K562 (cell line): Measurements from ENCODE around the gene LRRC25.

Experiments
- BRD4 ChIP-seq: fragments of 200-600 bp; sonication (generic); IDR thresholded peaks from 2 replicates; pipeline ENCODE4 v1.6.1; 2017; ENCODE audit warnings: inconsistent platforms
- CTCF ChIP-seq, 3 experiments: IDR thresholded peaks in 2 of 3; conservative IDR thresholded peaks in 1 of 3; 2 replicates each; pipeline ENCODE4 v1.5.1; 2011 to 2012; ENCODE audit warnings: low read length in 3 of 3, mild to moderate bottlenecking in 3 of 3, control low read depth in 2 of 3, improper control_type of control experiment in 1 of 3, inconsistent platforms in 1 of 3, low read depth in 1 of 3, mixed read lengths in 1 of 3, moderate library complexity in 1 of 3; ENCODE audit not compliant: insufficient read depth in 2 of 3
- HDAC6 ChIP-seq: IDR thresholded peaks from 2 replicates; pipeline ENCODE4 v1.6.1; 2012; ENCODE audit warnings: low read depth, mild to moderate bottlenecking, control low read depth, inconsistent platforms, low read length, moderate library complexity
- HDAC8 ChIP-seq: fragments of 450-650 bp; IDR thresholded peaks from 2 replicates; pipeline ENCODE4 v1.6.1; 2016; ENCODE audit warnings: mild to moderate bottlenecking, missing genetic modification characterization, moderate library complexity, missing compliant biosample characterization
- SMC3 ChIP-seq: conservative IDR thresholded peaks from 2 replicates; pipeline ENCODE4 v1.6.1; 2011; ENCODE audit warnings: low read depth, low read length, improper control_type of control experiment; ENCODE audit not compliant: insufficient read depth
- TF ChIP-seq, protein P1 (sequence below), 2 experiments: fragments of 450-650 bp in 1 of 2; sonication (generic) in 1 of 2; formaldehyde crosslinking; conservative IDR thresholded peaks; 2 replicates each; pipeline versions ENCODE4 v1.4.0 to v1.8.1; 2020 to 2022; ENCODE audit warnings: mild to moderate bottlenecking in 1 of 2, missing genetic modification reagents in 1 of 2

DNA sequence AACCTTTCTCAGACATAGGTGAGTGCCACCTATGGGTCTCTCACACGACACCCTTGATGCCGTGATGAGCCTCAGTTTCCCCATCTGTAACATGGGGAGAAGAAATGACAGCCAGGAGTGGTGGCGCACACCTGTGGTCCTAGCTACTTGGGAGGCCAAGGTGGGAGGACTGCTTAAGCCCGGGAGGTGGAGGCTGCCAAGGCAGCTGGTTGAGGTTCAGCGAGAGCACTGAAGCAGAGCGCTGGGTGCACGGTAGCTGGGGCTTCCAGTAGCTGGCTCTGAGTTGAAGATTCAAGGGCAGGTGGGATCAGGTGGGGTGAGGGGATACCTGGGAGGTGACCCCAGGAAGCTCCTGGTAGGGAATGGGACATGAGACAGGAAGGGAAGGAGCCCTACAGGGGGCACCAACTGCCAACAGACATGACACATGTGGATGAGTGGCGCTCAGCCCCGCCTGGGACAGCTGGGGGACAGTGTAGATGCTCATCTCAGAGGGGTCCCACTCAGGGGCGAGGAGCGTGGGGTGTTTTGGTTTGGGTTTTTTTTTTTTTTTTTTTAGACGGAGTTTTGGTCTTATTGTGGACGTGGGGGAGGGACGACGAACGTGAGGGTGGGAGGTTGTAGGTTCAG is 15.3 kb upstream of the LRRC25 start:
- TF ChIP-seq, protein P1, sequence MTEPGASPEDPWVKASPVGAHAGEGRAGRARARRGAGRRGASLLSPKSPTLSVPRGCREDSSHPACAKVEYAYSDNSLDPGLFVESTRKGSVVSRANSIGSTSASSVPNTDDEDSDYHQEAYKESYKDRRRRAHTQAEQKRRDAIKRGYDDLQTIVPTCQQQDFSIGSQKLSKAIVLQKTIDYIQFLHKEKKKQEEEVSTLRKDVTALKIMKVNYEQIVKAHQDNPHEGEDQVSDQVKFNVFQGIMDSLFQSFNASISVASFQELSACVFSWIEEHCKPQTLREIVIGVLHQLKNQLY (CRISPR knock-in tag; conservative IDR thresholded peaks at IDR 0.05) = no peak
- TF ChIP-seq HDAC6 = no peak
- peak in 1 of 3 experiments; percentile 26; a peak in 2 of 6 replicates for TF ChIP-seq CTCF (IDR thresholded peaks at IDR 0.05 in 2 of 3, conservative IDR thresholded peaks at IDR 0.05 in 1 of 3; ENCODE audit: insufficient read depth in 2 of 3, low read depth in 1 of 3, low read length in 3 of 3)
- no peak for TF ChIP-seq HDAC8 (tag)
- no peak for TF ChIP-seq SMC3
- no peak for TF ChIP-seq BRD4
